Cardiac fibroblast (primary cell): ENCODE data around the gene TCF4.

Source experiments
- DNase-seq, 2 donors: peaks; one replicate each; pipeline versions ENCODE4 v3.0.0 to v3.0.0-alpha.2; 2010; ENCODE audit warnings: low read depth in 2 of 2
- H3K4me3 ChIP-seq, 2 donors: replicated peaks in 1 of 2; 1 replicate in 1 of 2; 2 replicates in 1 of 2; pipeline ENCODE4 v1.5.1; 2011; ENCODE audit warnings: low read depth in 2 of 2, low read length in 2 of 2, mild to moderate bottlenecking in 2 of 2, moderate library complexity in 1 of 2
- CTCF ChIP-seq: IDR thresholded peaks from one replicate; pipeline ENCODE4 v1.5.1; 2011; ENCODE audit warnings: low read depth, mild to moderate bottlenecking, low read length, inconsistent platforms

TCF4 gene

GRCh38 chr18:55566456-55566935, 21.5 kb downstream of the TCF4 start:
- H3K4me3 ChIP-seq, result no peak overlapping the region
- no peak for TF ChIP-seq CTCF
- no peak for DNase-seq

DNA sequence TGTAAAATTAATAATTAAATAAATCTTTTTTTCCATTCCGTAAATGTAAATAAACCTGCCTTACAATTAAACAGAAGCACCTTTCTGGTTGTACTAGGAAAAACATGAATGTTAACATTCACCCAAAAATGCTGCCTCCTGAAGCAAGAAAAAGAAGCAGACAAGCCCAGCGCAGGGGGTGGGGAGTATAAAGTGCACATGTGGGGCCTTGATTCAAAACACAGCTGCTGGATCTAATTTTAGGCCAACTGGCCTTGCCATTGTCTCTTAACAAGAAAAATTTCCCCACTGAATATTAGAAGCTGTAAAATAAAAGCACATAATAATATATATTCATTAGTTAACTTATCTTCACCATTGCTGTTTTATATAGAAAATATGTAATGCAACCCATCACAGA, 28.3 kb downstream of the TCF4 start:
- DNase-seq, result no peak
- no peak for TF ChIP-seq CTCF
- H3K4me3 ChIP-seq, result no peak overlapping the region

GRCh38 chr18:55557211-55557610, 30.8 kb downstream of the TCF4 start:
- TF ChIP-seq CTCF, result no peak
- no peak for DNase-seq

GRCh38 chr18:55555395-55556027, 32.5 kb downstream of the TCF4 start:
- H3K4me3 ChIP-seq, result no peak overlapping the region
- no peak for DNase-seq
- TF ChIP-seq CTCF, result no peak

More at GRCh38 chr18:55557211-55557610, 30.8 kb downstream of the TCF4 start:
- H3K4me3 ChIP-seq, result no peak overlapping the region

DNA sequence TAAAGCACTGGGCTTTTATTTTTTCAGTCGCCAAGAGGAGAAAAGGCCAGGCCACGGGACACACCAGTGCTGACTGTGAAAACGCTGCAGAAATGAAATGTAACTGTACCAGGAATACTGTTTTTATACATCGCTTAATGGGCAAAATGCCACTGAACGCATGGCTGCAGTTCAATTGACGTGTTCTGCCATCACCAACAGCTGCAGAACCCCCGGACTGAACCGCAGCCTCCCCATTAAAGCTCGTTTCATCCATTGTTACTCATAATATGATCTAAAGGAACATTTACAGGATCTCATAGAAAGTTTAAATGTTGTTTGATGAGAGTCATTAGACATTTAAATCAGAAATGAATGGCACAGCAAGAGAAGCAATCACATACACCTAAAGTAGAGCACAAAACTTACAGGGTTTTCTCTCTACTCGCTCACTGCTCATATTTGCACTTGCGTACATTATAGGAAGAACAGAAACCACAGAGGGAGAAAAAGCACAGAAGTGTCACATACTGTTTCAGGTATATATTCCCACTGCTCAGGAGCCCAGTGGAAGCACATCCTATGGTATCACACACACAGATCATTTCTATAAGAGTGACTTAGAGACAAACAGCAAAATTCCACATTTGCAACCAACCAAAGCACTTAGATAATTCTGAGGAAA, 35.3 kb downstream of the TCF4 start:
- no peak overlapping the region for H3K4me3 ChIP-seq
- peak in 1 of 2 donors; percentile 35 for DNase-seq
- TF ChIP-seq CTCF, result no peak

- TF ChIP-seq CTCF, result no peak
- H3K4me3 ChIP-seq, result no peak overlapping the region
- DNase-seq, result no peak
Observed at GRCh38 chr18:55551227-55551626, 36.8 kb downstream of the TCF4 start.
